ENCODE results near the gene PLA2G4D. TPM values are rescaled to one million over a fixed set of nuclear protein-coding genes. Genes with fewer than 3 reads are reported as not detected.

PLA2G4D gene
- polyA plus RNA-seq, 1 of the 3 experiments (the other 2 are of a cell fraction): not detected

- H3F3A ChIP-seq (replicated peaks; ENCODE audit: insufficient read depth): no peaks in the 10 kb centered on the region
- CTCF ChIA-PET: interaction anchor here (0.8 to 14.9 kb wide), 10 partner anchors 7 to 386 kb away, joined by 3 to 293 read pairs (median 8); partner anchors contain the start of gene PLA2G4D
- H3K4me1 ChIP-seq (ENCODE audit: control insufficient read depth in 1 of 2, insufficient read depth in 2 of 2, low read depth in 1 of 2, low read length in 1 of 2): peaks cover 0 to 2% of the 10 kb centered on the region in 2 experiments; a peak in 1 of 4 replicates
- H3K27ac ChIP-seq (ENCODE audit: low read depth in 2 of 2, low read length in 1 of 2): no peak overlapping the region
- H3K9ac ChIP-seq: no peak overlapping the region
- no peaks in the 10 kb centered on the region for H3K9me2 ChIP-seq
- no peak for TF ChIP-seq TCF12 (IDR thresholded peaks at IDR 0.05)
- no peak for TF ChIP-seq POLR2AphosphoS5 (IDR thresholded peaks at IDR 0.05; ENCODE audit: low read depth, low read length)
- TF ChIP-seq CTCF (IDR thresholded peaks at IDR 0.05): no peak
- H3K9me3 ChIP-seq: no peaks in the 10 kb centered on the region
- H3K4me2 ChIP-seq: no peak overlapping the region
- 100% methylated on average over 3 of the region's 3 CpGs for WGBS (ENCODE audit: low lambda C conversion rate)
- no peak overlapping the region for H2AFZ ChIP-seq (ENCODE audit: low read depth)
- H3K79me2 ChIP-seq (ENCODE audit: insufficient read depth): no peaks in the 10 kb centered on the region
- DNase-seq: no peak
- H3K4me3 ChIP-seq (ENCODE audit: low read depth in 2 of 2, low read length in 1 of 2): no peak overlapping the region
- H4K20me1 ChIP-seq (ENCODE audit: insufficient read depth): no peaks in the 10 kb centered on the region
- no peaks in the 10 kb centered on the region; the same call in 1 of the 2 replicates for H3K27me3 ChIP-seq (ENCODE audit: insufficient read depth)
- no peaks in the 10 kb centered on the region for H3K36me3 ChIP-seq (replicated peaks in 1 of 2; ENCODE audit: control insufficient read depth in 1 of 2, insufficient read depth in 2 of 2, low read length in 1 of 2)
- POLR2A ChIA-PET: no interaction called here
These were observed 8.6 kb downstream of the PLA2G4D start for GRCh38 chr15:42085721-42086120.

GRCh38 chr15:42085236-42085605, 9.1 kb downstream of the PLA2G4D start:
- DNase-seq: no peak
- 67% methylated on average over 5 of the region's 5 CpGs for WGBS (ENCODE audit: low lambda C conversion rate)
- no peaks in the 10 kb centered on the region for H3K79me2 ChIP-seq (ENCODE audit: insufficient read depth)
- H3K4me2 ChIP-seq: no peak overlapping the region
- POLR2A ChIA-PET: no interaction called here
- no peaks in the 10 kb centered on the region for H4K20me1 ChIP-seq (ENCODE audit: insufficient read depth)
- H3K27me3 ChIP-seq (ENCODE audit: insufficient read depth): peaks cover 3% of the 10 kb centered on the region; the same call in 1 of the 2 replicates
- no peaks in the 10 kb centered on the region for H3K9me2 ChIP-seq
- H3F3A ChIP-seq (replicated peaks; ENCODE audit: insufficient read depth): no peaks in the 10 kb centered on the region
- no peak for TF ChIP-seq RXRA (IDR thresholded peaks at IDR 0.05; ENCODE audit: borderline replicate concordance, low read depth)
- TF ChIP-seq REST (IDR thresholded peaks at IDR 0.05; ENCODE audit: low read depth, low read length): no peak
- no peak for TF ChIP-seq SIN3A (IDR thresholded peaks at IDR 0.05; ENCODE audit: borderline replicate concordance, low read depth, low read length)
- TF ChIP-seq TEAD4 (IDR thresholded peaks at IDR 0.05; ENCODE audit: borderline replicate concordance, insufficient read depth): no peak
- TF ChIP-seq FOXJ3 (CRISPR knock-in tag; IDR thresholded peaks at IDR 0.05): no peak
- no peak for TF ChIP-seq ELF1 (IDR thresholded peaks at IDR 0.05)
- TF ChIP-seq NFIC (IDR thresholded peaks at IDR 0.05; ENCODE audit: borderline replicate concordance): no peak
- TF ChIP-seq MEF2A (IDR thresholded peaks at IDR 0.05; ENCODE audit: borderline replicate concordance, low read depth): no peak
- TF ChIP-seq SMC3 (IDR thresholded peaks at IDR 0.05; ENCODE audit: low read depth, low read length): no peak
- no peak for TF ChIP-seq TCF12 (IDR thresholded peaks at IDR 0.05)
- TF ChIP-seq GATA2 (CRISPR knock-in tag; IDR thresholded peaks at IDR 0.05): no peak
- TF ChIP-seq RCOR1 (IDR thresholded peaks at IDR 0.05; ENCODE audit: low read length): no peak
- TF ChIP-seq USF2 (IDR thresholded peaks at IDR 0.05; ENCODE audit: borderline replicate concordance, low read depth, low read length): no peak
- TF ChIP-seq TAF1 (IDR thresholded peaks at IDR 0.05; ENCODE audit: borderline replicate concordance, low read depth, low read length): no peak
- no peak for TF ChIP-seq YY1 (IDR thresholded peaks at IDR 0.05; ENCODE audit: low read depth)
- TF ChIP-seq ZBTB33 (IDR thresholded peaks at IDR 0.05; ENCODE audit: borderline replicate concordance, low read depth): no peak
- no peak for TF ChIP-seq FOXM1 (IDR thresholded peaks at IDR 0.05; ENCODE audit: low read depth)
- TF ChIP-seq JUND (IDR thresholded peaks at IDR 0.05): no peak
- H3K4me3 ChIP-seq (ENCODE audit: low read depth in 2 of 2, low read length in 1 of 2): no peak overlapping the region
- H2AFZ ChIP-seq (ENCODE audit: low read depth): no peak overlapping the region
- H3K36me3 ChIP-seq (replicated peaks in 1 of 2; ENCODE audit: control insufficient read depth in 1 of 2, insufficient read depth in 2 of 2, low read length in 1 of 2): no peaks in the 10 kb centered on the region
- H3K9me3 ChIP-seq: no peaks in the 10 kb centered on the region
- CTCF ChIA-PET: interaction anchor here (0.8 to 14.9 kb wide), 15 partner anchors 8 to 92 kb away, joined by 3 to 293 read pairs (median 10); partner anchors contain the start of gene PLA2G4D
- no peak overlapping the region for H3K27ac ChIP-seq (ENCODE audit: low read depth in 2 of 2, low read length in 1 of 2)
- H3K9ac ChIP-seq: no peak overlapping the region
- H3K4me1 ChIP-seq (ENCODE audit: control insufficient read depth in 1 of 2, insufficient read depth in 2 of 2, low read depth in 1 of 2, low read length in 1 of 2): peaks cover 0 to 2% of the 10 kb centered on the region in 2 experiments; a peak in 1 of 4 replicates

All from SK-N-SH (cell line).